ENCODE results near the gene ITGA8.

DNA sequence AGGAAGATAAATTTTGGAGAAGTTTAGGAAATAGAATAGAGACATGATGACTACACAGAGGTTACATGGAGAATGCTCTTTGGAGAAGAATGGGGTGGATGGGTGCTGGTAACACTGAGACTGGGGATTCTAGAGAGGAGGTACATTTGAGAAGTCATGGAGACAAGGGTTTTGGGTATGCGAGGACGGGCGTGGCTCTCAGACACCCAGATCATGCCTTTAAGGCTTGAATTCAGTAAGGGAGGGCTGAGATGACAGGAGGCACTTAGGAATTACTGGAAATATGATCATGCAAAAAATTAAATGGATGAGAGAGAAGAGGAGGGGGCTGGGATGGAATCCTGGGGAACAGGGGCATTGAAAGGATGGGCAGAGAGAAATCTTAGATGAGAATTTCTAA, 168.8 kb downstream of the ITGA8 start:
- TF ChIP-seq, protein P1, sequence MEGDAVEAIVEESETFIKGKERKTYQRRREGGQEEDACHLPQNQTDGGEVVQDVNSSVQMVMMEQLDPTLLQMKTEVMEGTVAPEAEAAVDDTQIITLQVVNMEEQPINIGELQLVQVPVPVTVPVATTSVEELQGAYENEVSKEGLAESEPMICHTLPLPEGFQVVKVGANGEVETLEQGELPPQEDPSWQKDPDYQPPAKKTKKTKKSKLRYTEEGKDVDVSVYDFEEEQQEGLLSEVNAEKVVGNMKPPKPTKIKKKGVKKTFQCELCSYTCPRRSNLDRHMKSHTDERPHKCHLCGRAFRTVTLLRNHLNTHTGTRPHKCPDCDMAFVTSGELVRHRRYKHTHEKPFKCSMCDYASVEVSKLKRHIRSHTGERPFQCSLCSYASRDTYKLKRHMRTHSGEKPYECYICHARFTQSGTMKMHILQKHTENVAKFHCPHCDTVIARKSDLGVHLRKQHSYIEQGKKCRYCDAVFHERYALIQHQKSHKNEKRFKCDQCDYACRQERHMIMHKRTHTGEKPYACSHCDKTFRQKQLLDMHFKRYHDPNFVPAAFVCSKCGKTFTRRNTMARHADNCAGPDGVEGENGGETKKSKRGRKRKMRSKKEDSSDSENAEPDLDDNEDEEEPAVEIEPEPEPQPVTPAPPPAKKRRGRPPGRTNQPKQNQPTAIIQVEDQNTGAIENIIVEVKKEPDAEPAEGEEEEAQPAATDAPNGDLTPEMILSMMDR (IDR thresholded peaks at IDR 0.05) = no peak
- no peak for TF ChIP-seq POLR2A (IDR thresholded peaks at IDR 0.05)
